Cerebellar nuclear complex (tissue), 1 donor: ENCODE data around the gene AP1AR.
"Not testable (repeated sequence)": the region's sequence is repeated elsewhere in the genome, so short reads cannot be mapped to it uniquely, and the experiment has no call there.

ENCODE experiments used
- DNase-seq, 2 experiments: peaks; one replicate each; lab custom pipeline; 2025; lab: John Stamatoyannopoulos, UW

Gene AP1AR

GRCh38 chr4:112231779-112232713, at the start of gene AP1AR:
TSS of gene AP1AR (plus strand) at chr4:112231787. CDS start at chr4:112232092, 305 bp downstream.
- no peak for DNase-seq

- no peak for DNase-seq
These were observed 49.0 kb upstream of the AP1AR start for GRCh38 chr4:112182604-112183003.

GRCh38 chr4:112183252-112183651, 48.3 kb upstream of the AP1AR start:
- no peak for DNase-seq

GRCh38 chr4:112184438-112184837, 47.1 kb upstream of the AP1AR start:
- no peak for DNase-seq

GRCh38 chr4:112185334-112185733, 46.3 kb upstream of the AP1AR start:
- DNase-seq, result no peak

- no peak for DNase-seq
These were observed 45.6 kb upstream of the AP1AR start for GRCh38 chr4:112185740-112186670.

GRCh38 chr4:112189754-112190153, 41.8 kb upstream of the AP1AR start:
- DNase-seq, result no peak

GRCh38 chr4:112190684-112191083, 40.9 kb upstream of the AP1AR start:
- no peak for DNase-seq

GRCh38 chr4:112196461-112196860, 35.1 kb upstream of the AP1AR start:
- no peak for DNase-seq

- DNase-seq, result no peak
These were observed 32.5 kb upstream of the AP1AR start for GRCh38 chr4:112199041-112199440.

- no peak for DNase-seq
These were observed 29.6 kb upstream of the AP1AR start for GRCh38 chr4:112201915-112202505.

GRCh38 chr4:112203593-112203992, 28.0 kb upstream of the AP1AR start:
- no peak for DNase-seq

GRCh38 chr4:112206431-112206830, 25.2 kb upstream of the AP1AR start:
- no peak for DNase-seq

GRCh38 chr4:112208137-112209095, 23.2 kb upstream of the AP1AR start:
- DNase-seq, result not testable (repeated sequence)

- no peak for DNase-seq
These were observed 20.8 kb upstream of the AP1AR start for GRCh38 chr4:112210777-112211176.

- no peak for DNase-seq
These were observed 18.5 kb upstream of the AP1AR start for GRCh38 chr4:112213091-112213490.

GRCh38 chr4:112213856-112214255, 17.7 kb upstream of the AP1AR start:
- no peak for DNase-seq

- no peak for DNase-seq
These were observed 17.0 kb upstream of the AP1AR start for GRCh38 chr4:112214390-112215264.

- DNase-seq, result no peak
These were observed 11.7 kb upstream of the AP1AR start for GRCh38 chr4:112219826-112220366.
